ENCODE results near the gene CTNNAL1.

CTNNAL1 gene

DNA sequence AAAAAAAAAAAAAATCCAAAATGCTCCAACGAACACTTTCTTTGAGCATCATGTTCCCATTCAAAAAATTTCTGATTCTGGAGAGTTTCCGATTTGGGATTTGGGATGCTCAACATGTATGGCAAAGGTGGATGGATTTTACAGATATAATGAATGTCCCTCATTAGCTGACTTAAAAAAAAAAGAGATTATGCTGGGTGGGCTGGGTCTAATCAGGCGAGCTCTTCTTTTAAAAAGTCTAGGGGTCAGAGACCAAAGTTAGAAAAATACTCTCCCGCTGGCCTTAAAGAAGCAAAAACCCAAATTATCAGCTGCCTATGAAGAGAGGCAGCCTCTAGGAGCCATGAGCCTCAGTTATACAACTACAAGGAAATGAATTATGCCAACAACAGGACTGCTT is 15.2 kb upstream of the CTNNAL1 start:
- no peaks in the 10 kb centered on the region for H3K36me3 ChIP-seq (ENCODE audit: control insufficient read depth, insufficient read depth, low read length)
- no peaks in the 10 kb centered on the region for H3K4me1 ChIP-seq (ENCODE audit: control insufficient read depth, insufficient read depth, low read length)
- no peaks in the 10 kb centered on the region for H3K27me3 ChIP-seq (ENCODE audit: control insufficient read depth, insufficient read depth, low read length, poor library complexity, severe bottlenecking)
- 85 to 97% methylated on average over 4 of the region's 4 CpGs for WGBS, 2 experiments
- H3K4me3 ChIP-seq (ENCODE audit: insufficient read depth, low read depth, low read length): no peak overlapping the region
- H3K9me3 ChIP-seq (ENCODE audit: control insufficient read depth, low read length): no peaks in the 10 kb centered on the region
- no peak overlapping the region for H3K27ac ChIP-seq (ENCODE audit: insufficient read depth, low read depth, low read length, poor library complexity, severe bottlenecking)

- H3K27me3 ChIP-seq (ENCODE audit: control insufficient read depth, insufficient read depth, low read length, poor library complexity, severe bottlenecking): no peaks in the 10 kb centered on the region
- H3K9me3 ChIP-seq (ENCODE audit: control insufficient read depth, low read length): no peaks in the 10 kb centered on the region
- H3K4me1 ChIP-seq (ENCODE audit: control insufficient read depth, insufficient read depth, low read length): no peaks in the 10 kb centered on the region
- 90 to 97% methylated on average over 2 of the region's 2 CpGs for WGBS, 2 experiments
- no peak overlapping the region for H3K4me3 ChIP-seq (ENCODE audit: insufficient read depth, low read depth, low read length)
- no peaks in the 10 kb centered on the region for H3K36me3 ChIP-seq (ENCODE audit: control insufficient read depth, insufficient read depth, low read length)
- no peak overlapping the region for H3K27ac ChIP-seq (ENCODE audit: insufficient read depth, low read depth, low read length, poor library complexity, severe bottlenecking)
These were observed 13.9 kb upstream of the CTNNAL1 start for GRCh38 chr9:109027176-109027575.

GRCh38 chr9:109026306-109026705 is 13.0 kb upstream of the CTNNAL1 start:
- H3K27ac ChIP-seq (ENCODE audit: insufficient read depth, low read depth, low read length, poor library complexity, severe bottlenecking): no peak overlapping the region
- no peaks in the 10 kb centered on the region for H3K27me3 ChIP-seq (ENCODE audit: control insufficient read depth, insufficient read depth, low read length, poor library complexity, severe bottlenecking)
- 89 to 92% methylated on average over 7 of the region's 7 CpGs for WGBS, 2 experiments
- H3K4me1 ChIP-seq (ENCODE audit: control insufficient read depth, insufficient read depth, low read length): no peaks in the 10 kb centered on the region
- H3K9me3 ChIP-seq (ENCODE audit: control insufficient read depth, low read length): no peaks in the 10 kb centered on the region
- H3K36me3 ChIP-seq (ENCODE audit: control insufficient read depth, insufficient read depth, low read length): no peaks in the 10 kb centered on the region
- H3K4me3 ChIP-seq (ENCODE audit: insufficient read depth, low read depth, low read length): no peak overlapping the region

GRCh38 chr9:109022873-109023272 is 9.6 kb upstream of the CTNNAL1 start:
- H3K36me3 ChIP-seq (ENCODE audit: control insufficient read depth, insufficient read depth, low read length): peaks cover 4% of the 10 kb centered on the region
- H3K9me3 ChIP-seq (ENCODE audit: control insufficient read depth, low read length): no peaks in the 10 kb centered on the region
- no peak overlapping the region for H3K27ac ChIP-seq (ENCODE audit: insufficient read depth, low read depth, low read length, poor library complexity, severe bottlenecking)
- no peak overlapping the region for H3K4me3 ChIP-seq (ENCODE audit: insufficient read depth, low read depth, low read length)
- H3K4me1 ChIP-seq (ENCODE audit: control insufficient read depth, insufficient read depth, low read length): no peaks in the 10 kb centered on the region
- H3K27me3 ChIP-seq (ENCODE audit: control insufficient read depth, insufficient read depth, low read length, poor library complexity, severe bottlenecking): no peaks in the 10 kb centered on the region

GRCh38 chr9:109020581-109021511 is 7.5 kb upstream of the CTNNAL1 start:
- Histone ChIP-seq H3K4me3 (ENCODE audit: insufficient read depth, low read depth, low read length) (no peak overlapping the region), H3K9me3 (ENCODE audit: control insufficient read depth, low read length) (no peaks in the 10 kb centered on the region), H3K4me1 (ENCODE audit: control insufficient read depth, insufficient read depth, low read length) (no peaks in the 10 kb centered on the region), H3K27ac (ENCODE audit: insufficient read depth, low read depth, low read length, poor library complexity, severe bottlenecking) (no peak overlapping the region), H3K36me3 (ENCODE audit: control insufficient read depth, insufficient read depth, low read length) (peaks cover 4% of the 10 kb centered on the region), H3K27me3 (ENCODE audit: control insufficient read depth, insufficient read depth, low read length, poor library complexity, severe bottlenecking) (no peaks in the 10 kb centered on the region)
- WGBS, 2 experiments: 94% methylated on average over 6 of the region's 6 CpGs

DNA sequence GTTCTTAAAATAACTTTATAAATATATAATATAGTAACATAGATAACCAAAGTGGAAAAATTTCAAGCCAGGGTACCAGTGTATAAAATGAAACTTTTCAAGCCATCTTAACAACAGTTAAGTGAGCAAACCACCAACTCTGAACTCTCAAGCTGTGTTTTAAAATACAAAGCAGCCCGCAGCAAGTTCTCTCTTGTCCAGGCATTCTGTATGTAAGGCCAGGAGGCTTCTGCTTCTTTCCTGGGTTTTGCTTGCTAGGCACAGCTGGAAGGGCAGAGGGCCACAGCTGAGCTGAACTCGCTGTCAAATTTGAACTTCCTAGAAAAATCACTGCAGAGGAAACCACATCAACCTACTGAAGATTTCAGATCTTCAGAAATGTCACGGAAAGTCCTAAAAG is 6.8 kb upstream of the CTNNAL1 start:
- Histone ChIP-seq H3K4me1 (ENCODE audit: control insufficient read depth, insufficient read depth, low read length) (no peaks in the 10 kb centered on the region), H3K9me3 (ENCODE audit: control insufficient read depth, low read length) (no peaks in the 10 kb centered on the region), H3K4me3 (ENCODE audit: insufficient read depth, low read depth, low read length) (no peak overlapping the region), H3K27ac (ENCODE audit: insufficient read depth, low read depth, low read length, poor library complexity, severe bottlenecking) (no peak overlapping the region), H3K36me3 (ENCODE audit: control insufficient read depth, insufficient read depth, low read length) (peaks cover 4% of the 10 kb centered on the region), H3K27me3 (ENCODE audit: control insufficient read depth, insufficient read depth, low read length, poor library complexity, severe bottlenecking) (no peaks in the 10 kb centered on the region)
- 97 to 98% methylated on average over 3 of the region's 3 CpGs for WGBS, 2 experiments

- H3K9me3 ChIP-seq (ENCODE audit: control insufficient read depth, low read length): no peaks in the 10 kb centered on the region
- no peak overlapping the region for H3K27ac ChIP-seq (ENCODE audit: insufficient read depth, low read depth, low read length, poor library complexity, severe bottlenecking)
- no peaks in the 10 kb centered on the region for H3K4me1 ChIP-seq (ENCODE audit: control insufficient read depth, insufficient read depth, low read length)
- peaks cover 4% of the 10 kb centered on the region for H3K36me3 ChIP-seq (ENCODE audit: control insufficient read depth, insufficient read depth, low read length)
- WGBS, 2 experiments: 91 to 93% methylated on average over 1 of the region's 3 CpGs
- no peaks in the 10 kb centered on the region for H3K27me3 ChIP-seq (ENCODE audit: control insufficient read depth, insufficient read depth, low read length, poor library complexity, severe bottlenecking)
- H3K4me3 ChIP-seq (ENCODE audit: insufficient read depth, low read depth, low read length): no peak overlapping the region
These were observed 6.1 kb upstream of the CTNNAL1 start for GRCh38 chr9:109019420-109019819.

DNA sequence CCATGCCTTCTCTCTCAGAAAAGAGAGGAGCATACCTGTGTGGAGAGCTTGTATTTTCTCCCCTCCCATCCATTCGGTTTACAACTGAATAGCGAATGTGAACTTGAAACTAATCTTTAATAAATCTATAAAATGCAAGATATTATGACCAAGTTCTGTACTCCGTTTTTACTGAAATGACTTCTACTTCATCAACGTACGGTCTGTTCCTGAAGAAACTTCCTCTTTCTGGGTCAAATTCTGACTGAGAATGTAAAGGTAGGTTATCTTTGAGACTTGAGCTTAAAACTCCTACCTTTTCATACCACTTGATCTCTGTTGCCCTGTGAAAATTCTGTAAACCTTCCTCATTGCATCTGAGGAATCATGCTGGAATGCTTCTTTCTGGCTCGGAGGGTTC is 4.2 kb upstream of the CTNNAL1 start:
- peaks cover 8% of the 10 kb centered on the region for H3K4me1 ChIP-seq (ENCODE audit: control insufficient read depth, insufficient read depth, low read length)
- no peaks in the 10 kb centered on the region for H3K27me3 ChIP-seq (ENCODE audit: control insufficient read depth, insufficient read depth, low read length, poor library complexity, severe bottlenecking)
- no peak overlapping the region for H3K27ac ChIP-seq (ENCODE audit: insufficient read depth, low read depth, low read length, poor library complexity, severe bottlenecking)
- no peak overlapping the region for H3K4me3 ChIP-seq (ENCODE audit: insufficient read depth, low read depth, low read length)
- 97 to 98% methylated on average over 4 to 6 of the region's 6 CpGs for WGBS, 2 experiments
- H3K9me3 ChIP-seq (ENCODE audit: control insufficient read depth, low read length): no peaks in the 10 kb centered on the region
- H3K36me3 ChIP-seq (ENCODE audit: control insufficient read depth, insufficient read depth, low read length): peaks cover 4% of the 10 kb centered on the region

GRCh38 chr9:109017061-109017460 is 3.8 kb upstream of the CTNNAL1 start:
- no peak overlapping the region for H3K4me3 ChIP-seq (ENCODE audit: insufficient read depth, low read depth, low read length)
- peaks cover 8% of the 10 kb centered on the region for H3K4me1 ChIP-seq (ENCODE audit: control insufficient read depth, insufficient read depth, low read length)
- H3K9me3 ChIP-seq (ENCODE audit: control insufficient read depth, low read length): no peaks in the 10 kb centered on the region
- no peak overlapping the region for H3K27ac ChIP-seq (ENCODE audit: insufficient read depth, low read depth, low read length, poor library complexity, severe bottlenecking)
- peaks cover 4% of the 10 kb centered on the region for H3K36me3 ChIP-seq (ENCODE audit: control insufficient read depth, insufficient read depth, low read length)
- no peaks in the 10 kb centered on the region for H3K27me3 ChIP-seq (ENCODE audit: control insufficient read depth, insufficient read depth, low read length, poor library complexity, severe bottlenecking)

GRCh38 chr9:109016132-109016531 is 2.8 kb upstream of the CTNNAL1 start:
- H3K4me3 ChIP-seq (ENCODE audit: insufficient read depth, low read depth, low read length): no peak overlapping the region
- peaks cover 4% of the 10 kb centered on the region for H3K36me3 ChIP-seq (ENCODE audit: control insufficient read depth, insufficient read depth, low read length)
- 100% methylated on average over 1 of the region's 1 CpG for WGBS, 2 experiments
- no peak overlapping the region for H3K27ac ChIP-seq (ENCODE audit: insufficient read depth, low read depth, low read length, poor library complexity, severe bottlenecking)
- H3K9me3 ChIP-seq (ENCODE audit: control insufficient read depth, low read length): no peaks in the 10 kb centered on the region
- no peaks in the 10 kb centered on the region for H3K27me3 ChIP-seq (ENCODE audit: control insufficient read depth, insufficient read depth, low read length, poor library complexity, severe bottlenecking)
- H3K4me1 ChIP-seq (ENCODE audit: control insufficient read depth, insufficient read depth, low read length): peaks cover 13% of the 10 kb centered on the region

Data from ectodermal cell (in vitro differentiated cells).